ENCODE data around the gene MYRF.

MYRF gene

DNA sequence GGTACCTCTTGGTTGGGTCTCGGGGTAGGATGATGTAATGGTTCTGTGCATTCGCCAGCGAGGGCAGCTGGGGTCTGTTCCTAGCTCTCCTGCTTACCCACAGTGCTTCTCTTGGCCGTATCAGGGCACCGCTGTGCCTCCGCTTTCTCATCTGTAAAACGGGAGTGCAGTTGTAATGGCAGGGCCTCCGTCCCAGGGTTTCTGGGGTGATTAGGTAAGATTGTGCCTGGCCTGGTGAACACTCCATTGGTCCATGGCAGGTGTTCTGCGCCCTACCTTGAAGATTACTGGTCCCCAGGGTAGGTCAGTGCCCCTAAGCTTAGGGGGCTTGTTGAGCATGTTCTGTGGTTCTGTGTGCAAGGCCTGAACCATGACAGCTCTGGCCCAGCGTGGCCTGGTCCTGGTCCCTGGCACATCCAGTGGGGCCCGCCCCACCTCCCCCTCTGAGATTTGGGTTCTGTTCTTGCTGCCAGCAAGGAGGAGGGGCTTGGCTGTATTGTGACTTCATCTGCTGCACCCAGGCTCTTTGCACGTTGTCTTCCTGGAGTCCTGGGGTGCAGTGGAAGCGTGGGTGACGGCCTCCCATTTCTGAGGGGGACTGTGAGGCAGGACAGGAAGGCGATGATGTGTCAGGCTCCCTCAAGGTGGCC lies 4.9 kb downstream of the MYRF start:
- Histone ChIP-seq H3K9ac (ENCODE audit: low read length) (no peak overlapping the region), H3K18ac (ENCODE audit: low read length) (no peak overlapping the region), H2BK5ac (ENCODE audit: low read length) (no peak overlapping the region), H3K4me2 (ENCODE audit: low read length) (no peak overlapping the region), H3K27me3 (ENCODE audit: insufficient read depth, low read length, poor library complexity) (no peaks in the 10 kb centered on the region), H2AK5ac (ENCODE audit: low read length) (no peak overlapping the region), H3K56ac (ENCODE audit: low read length) (peak overlapping the region; percentile 30), H4K8ac (ENCODE audit: low read depth, low read length) (no peak overlapping the region), H2BK15ac (replicated peaks; ENCODE audit: low read depth) (no peak overlapping the region), H3K4me3 (ENCODE audit: low read length) (no peak overlapping the region), H3K79me2 (ENCODE audit: control insufficient read depth, insufficient read depth, low read length) (no peaks in the 10 kb centered on the region), H2BK120ac (ENCODE audit: low read depth, low read length) (no peak overlapping the region), H3K36me3 (ENCODE audit: control insufficient read depth, insufficient read depth, low read length) (no peaks in the 10 kb centered on the region), H4K5ac (ENCODE audit: low read length) (no peak overlapping the region), H3K79me1 (ENCODE audit: low read length) (peaks cover 2% of the 10 kb centered on the region), H3K27ac (ENCODE audit: low read depth, low read length) (no peak overlapping the region), H3K4ac (ENCODE audit: low read depth, low read length) (no peak overlapping the region), H3K23ac (ENCODE audit: low read length) (no peak overlapping the region), H3K4me1 (ENCODE audit: control insufficient read depth, low read depth, low read length) (peaks cover 27% of the 10 kb centered on the region)
- no CpG with 5 or more reads among the region's 15 CpGs for WGBS (ENCODE audit: extremely low coverage, insufficient coverage, low lambda C conversion rate)
- DNase-seq = no peak

DNA sequence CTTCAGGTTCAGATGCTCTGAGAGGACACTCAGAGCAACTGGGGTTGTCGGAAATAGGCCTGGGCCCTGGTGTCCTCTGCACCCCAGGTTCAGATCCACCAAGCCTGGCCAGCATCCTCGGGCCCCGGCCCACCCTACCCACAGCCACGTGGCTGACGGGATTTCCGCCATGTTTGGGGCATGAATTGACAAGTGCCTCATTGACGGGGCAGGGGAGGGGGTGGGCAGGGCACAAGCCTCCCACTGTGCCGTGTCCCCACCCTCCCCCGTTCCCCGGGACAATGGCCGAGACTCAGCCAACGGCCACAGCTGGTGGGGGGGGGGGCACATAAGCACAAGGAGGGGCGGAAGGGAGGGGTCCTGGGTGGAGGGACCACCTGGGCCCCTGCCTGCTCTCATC lies 8.5 kb downstream of the MYRF start:
- Histone ChIP-seq H3K4me3 (ENCODE audit: low read length) (no peak overlapping the region), H3K9ac (ENCODE audit: low read length) (no peak overlapping the region), H4K5ac (ENCODE audit: low read length) (no peak overlapping the region), H2BK5ac (ENCODE audit: low read length) (no peak overlapping the region), H2AK5ac (ENCODE audit: low read length) (no peak overlapping the region), H3K79me1 (ENCODE audit: low read length) (peaks cover 2% of the 10 kb centered on the region), H3K56ac (ENCODE audit: low read length) (no peak overlapping the region), H3K79me2 (ENCODE audit: control insufficient read depth, insufficient read depth, low read length) (no peaks in the 10 kb centered on the region), H3K4ac (ENCODE audit: low read depth, low read length) (no peak overlapping the region), H3K36me3 (ENCODE audit: control insufficient read depth, insufficient read depth, low read length) (no peaks in the 10 kb centered on the region), H3K4me2 (ENCODE audit: low read length) (no peak overlapping the region), H3K27me3 (ENCODE audit: insufficient read depth, low read length, poor library complexity) (no peaks in the 10 kb centered on the region), H4K8ac (ENCODE audit: low read depth, low read length) (no peak overlapping the region), H3K18ac (ENCODE audit: low read length) (no peak overlapping the region), H3K23ac (ENCODE audit: low read length) (no peak overlapping the region), H3K27ac (ENCODE audit: low read depth, low read length) (no peak overlapping the region), H2BK120ac (ENCODE audit: low read depth, low read length) (no peak overlapping the region), H2BK15ac (replicated peaks; ENCODE audit: low read depth) (no peak overlapping the region), H3K4me1 (ENCODE audit: control insufficient read depth, low read depth, low read length) (peaks cover 9% of the 10 kb centered on the region)
- no peak for DNase-seq
- no CpG with 5 or more reads among the region's 13 CpGs for WGBS (ENCODE audit: extremely low coverage, insufficient coverage, low lambda C conversion rate)

DNA sequence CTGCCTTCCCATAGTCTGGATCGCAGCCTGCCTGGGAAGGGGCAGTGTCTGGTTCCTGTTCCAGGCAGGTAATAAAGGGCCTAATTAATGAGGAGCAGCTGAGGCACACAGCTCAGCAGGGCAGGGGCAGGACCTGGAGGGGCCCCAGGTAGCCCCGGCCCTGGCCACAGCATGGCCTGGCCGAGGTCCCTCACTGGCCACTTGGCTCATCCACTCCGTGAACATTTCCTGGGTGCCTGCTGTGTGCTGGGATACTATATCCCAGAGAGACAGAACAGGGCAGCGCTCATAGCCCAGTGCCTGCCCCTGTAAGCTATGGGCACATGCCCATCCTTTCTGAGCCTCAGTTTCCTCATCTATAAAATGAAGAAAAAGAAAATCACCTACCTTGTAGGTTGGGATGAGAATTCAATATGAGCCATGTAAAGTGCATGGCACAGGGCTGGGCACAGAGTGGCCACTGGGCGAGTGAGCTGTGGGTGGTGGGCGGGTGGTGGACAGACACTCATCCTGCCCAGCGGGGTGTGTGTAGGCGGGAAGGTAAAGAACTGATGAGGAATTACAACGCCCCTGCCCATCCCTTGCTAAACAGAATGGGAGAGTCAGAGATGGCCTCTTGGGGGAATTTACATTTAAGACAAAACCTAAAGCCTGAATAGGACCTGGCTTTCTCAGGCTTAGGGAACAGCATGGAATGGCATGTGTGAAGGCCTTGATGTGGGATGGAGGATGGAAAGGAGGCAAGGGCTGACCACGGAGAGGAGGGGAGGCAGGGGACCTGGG lies 9.2 kb downstream of the MYRF start:
- Histone ChIP-seq H4K8ac (ENCODE audit: low read depth, low read length) (no peak overlapping the region), H3K56ac (ENCODE audit: low read length) (peak overlapping the region; percentile 15), H2BK5ac (ENCODE audit: low read length) (no peak overlapping the region), H2BK15ac (replicated peaks; ENCODE audit: low read depth) (no peak overlapping the region), H3K4me1 (ENCODE audit: control insufficient read depth, low read depth, low read length) (peaks cover 4% of the 10 kb centered on the region), H3K27ac (ENCODE audit: low read depth, low read length) (no peak overlapping the region), H3K18ac (ENCODE audit: low read length) (no peak overlapping the region), H3K4me2 (ENCODE audit: low read length) (no peak overlapping the region), H3K79me2 (ENCODE audit: control insufficient read depth, insufficient read depth, low read length) (no peaks in the 10 kb centered on the region), H2BK120ac (ENCODE audit: low read depth, low read length) (no peak overlapping the region), H3K23ac (ENCODE audit: low read length) (no peak overlapping the region), H3K4me3 (ENCODE audit: low read length) (no peak overlapping the region), H3K4ac (ENCODE audit: low read depth, low read length) (no peak overlapping the region), H3K79me1 (ENCODE audit: low read length) (peaks cover 2% of the 10 kb centered on the region), H4K5ac (ENCODE audit: low read length) (no peak overlapping the region), H3K27me3 (ENCODE audit: insufficient read depth, low read length, poor library complexity) (no peaks in the 10 kb centered on the region), H2AK5ac (ENCODE audit: low read length) (peak overlapping the region; percentile 24), H3K9ac (ENCODE audit: low read length) (no peak overlapping the region), H3K36me3 (ENCODE audit: control insufficient read depth, insufficient read depth, low read length) (no peaks in the 10 kb centered on the region)
- DNase-seq = no peak
- no CpG with 5 or more reads among the region's 11 CpGs for WGBS (ENCODE audit: extremely low coverage, insufficient coverage, low lambda C conversion rate)

DNA sequence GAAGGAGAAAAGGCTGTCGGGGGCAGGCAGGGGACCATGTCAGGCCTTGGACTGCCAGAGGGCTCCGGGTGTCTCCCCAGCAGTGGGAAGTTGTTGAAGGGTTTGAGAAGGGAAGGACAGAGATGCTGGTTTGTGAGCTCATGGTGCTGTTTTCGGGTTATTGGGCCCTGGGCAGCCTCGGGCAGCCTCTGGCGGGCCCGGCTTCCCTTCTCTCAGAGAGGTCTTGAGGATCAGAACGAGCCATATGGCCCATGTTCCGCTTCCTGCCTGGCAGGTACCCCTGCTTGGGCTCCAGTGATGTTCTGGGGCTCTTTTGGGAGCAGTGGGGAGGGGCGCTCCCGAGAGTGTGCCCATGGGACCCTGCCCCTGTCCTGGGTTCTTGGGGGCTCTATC lies 9.8 kb downstream of the MYRF start:
- Histone ChIP-seq H3K79me1 (ENCODE audit: low read length) (no peaks in the 10 kb centered on the region), H3K36me3 (ENCODE audit: control insufficient read depth, insufficient read depth, low read length) (no peaks in the 10 kb centered on the region), H3K9ac (ENCODE audit: low read length) (no peak overlapping the region), H3K18ac (ENCODE audit: low read length) (no peak overlapping the region), H3K4me1 (ENCODE audit: control insufficient read depth, low read depth, low read length) (no peaks in the 10 kb centered on the region), H3K4me2 (ENCODE audit: low read length) (no peak overlapping the region), H3K23ac (ENCODE audit: low read length) (no peak overlapping the region), H3K4ac (ENCODE audit: low read depth, low read length) (no peak overlapping the region), H3K56ac (ENCODE audit: low read length) (no peak overlapping the region), H3K4me3 (ENCODE audit: low read length) (no peak overlapping the region), H2BK15ac (replicated peaks; ENCODE audit: low read depth) (no peak overlapping the region), H2BK5ac (ENCODE audit: low read length) (no peak overlapping the region), H4K5ac (ENCODE audit: low read length) (no peak overlapping the region), H3K27ac (ENCODE audit: low read depth, low read length) (no peak overlapping the region), H2BK120ac (ENCODE audit: low read depth, low read length) (no peak overlapping the region), H3K27me3 (ENCODE audit: insufficient read depth, low read length, poor library complexity) (no peaks in the 10 kb centered on the region), H2AK5ac (ENCODE audit: low read length) (no peak overlapping the region), H3K79me2 (ENCODE audit: control insufficient read depth, insufficient read depth, low read length) (no peaks in the 10 kb centered on the region), H4K8ac (ENCODE audit: low read depth, low read length) (no peak overlapping the region)
- DNase-seq = no peak
- no CpG with 5 or more reads among the region's 10 CpGs for WGBS (ENCODE audit: extremely low coverage, insufficient coverage, low lambda C conversion rate)

DNA sequence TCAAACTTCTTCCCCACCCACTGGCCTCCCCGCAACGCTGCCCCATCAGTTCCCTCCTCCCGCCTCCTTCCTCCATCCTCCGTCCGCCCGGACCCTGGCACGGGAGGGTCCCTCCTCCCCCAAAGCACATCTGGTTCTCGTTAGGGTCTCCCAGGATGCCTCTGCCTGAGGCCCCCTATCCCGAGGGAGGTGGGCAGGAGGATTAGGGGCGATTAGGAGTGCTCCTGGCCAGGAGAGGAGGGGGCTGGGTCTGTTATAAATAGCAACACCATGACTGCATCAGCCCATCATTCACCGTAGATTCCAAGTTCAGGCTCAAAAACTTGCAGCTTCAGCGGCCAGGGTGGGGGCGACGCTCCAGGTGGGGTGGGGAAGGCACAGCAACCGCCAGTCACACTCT lies 10.4 kb downstream of the MYRF start:
- no peak overlapping the region for H3K56ac ChIP-seq (ENCODE audit: low read length)
- H3K4me3 ChIP-seq (ENCODE audit: low read length) = no peak overlapping the region
- no peaks in the 10 kb centered on the region for H3K36me3 ChIP-seq (ENCODE audit: control insufficient read depth, insufficient read depth, low read length)
- no peak overlapping the region for H3K4ac ChIP-seq (ENCODE audit: low read depth, low read length)
- no peaks in the 10 kb centered on the region for H3K4me1 ChIP-seq (ENCODE audit: control insufficient read depth, low read depth, low read length)
- H3K23ac ChIP-seq (ENCODE audit: low read length) = no peak overlapping the region
- H3K79me2 ChIP-seq (ENCODE audit: control insufficient read depth, insufficient read depth, low read length) = no peaks in the 10 kb centered on the region
- no peak for DNase-seq
- H3K79me1 ChIP-seq (ENCODE audit: low read length) = no peaks in the 10 kb centered on the region
- no peak overlapping the region for H3K9ac ChIP-seq (ENCODE audit: low read length)
- no peak overlapping the region for H4K8ac ChIP-seq (ENCODE audit: low read depth, low read length)
- H2BK15ac ChIP-seq (replicated peaks; ENCODE audit: low read depth) = no peak overlapping the region
- H3K27me3 ChIP-seq (ENCODE audit: insufficient read depth, low read length, poor library complexity) = no peaks in the 10 kb centered on the region
- WGBS (ENCODE audit: extremely low coverage, insufficient coverage, low lambda C conversion rate) = no CpG with 5 or more reads among the region's 15 CpGs
- no peak overlapping the region for H2BK5ac ChIP-seq (ENCODE audit: low read length)
- no peak overlapping the region for H3K27ac ChIP-seq (ENCODE audit: low read depth, low read length)
- no peak overlapping the region for H3K18ac ChIP-seq (ENCODE audit: low read length)
- no peak overlapping the region for H2AK5ac ChIP-seq (ENCODE audit: low read length)
- no peak overlapping the region for H4K5ac ChIP-seq (ENCODE audit: low read length)
- H2BK120ac ChIP-seq (ENCODE audit: low read depth, low read length) = no peak overlapping the region
- no peak overlapping the region for H3K4me2 ChIP-seq (ENCODE audit: low read length)

Measured in mesendoderm (in vitro differentiated cells).